ENCODE data around the gene ANKRD39. TPM values are rescaled to one million over a fixed set of nuclear protein-coding genes. Genes with fewer than 3 reads are reported as not detected.
"Not testable (repeated sequence)": the region's sequence is repeated elsewhere in the genome, so short reads cannot be mapped to it uniquely, and the experiment has no call there.

ANKRD39 gene
- total RNA-seq, 1 donor from 2014 or later, result 31.9 TPM

GRCh38 chr2:96866986-96867755 is 9.4 kb upstream of the ANKRD39 start:
- TF ChIP-seq CTCF (conservative IDR thresholded peaks at IDR 0.05; ENCODE audit: low read depth, low read length), result no peak
- no peak for DNase-seq (ENCODE audit: low read depth)
- peak overlapping the region; percentile 91 for H3K4me3 ChIP-seq (ENCODE audit: low read depth, low read length)

GRCh38 chr2:96866586-96866985 is 8.8 kb upstream of the ANKRD39 start:
- H3K4me3 ChIP-seq (ENCODE audit: low read depth, low read length), result no peak overlapping the region
- no peak for DNase-seq (ENCODE audit: low read depth)
- TF ChIP-seq CTCF (conservative IDR thresholded peaks at IDR 0.05; ENCODE audit: low read depth, low read length), result no peak

- no peak for TF ChIP-seq CTCF (conservative IDR thresholded peaks at IDR 0.05; ENCODE audit: low read depth, low read length)
- DNase-seq (ENCODE audit: low read depth), result no peak
- H3K4me3 ChIP-seq (ENCODE audit: low read depth, low read length), result no peak overlapping the region
Measured at GRCh38 chr2:96866149-96866548, 8.3 kb upstream of the ANKRD39 start.

DNA sequence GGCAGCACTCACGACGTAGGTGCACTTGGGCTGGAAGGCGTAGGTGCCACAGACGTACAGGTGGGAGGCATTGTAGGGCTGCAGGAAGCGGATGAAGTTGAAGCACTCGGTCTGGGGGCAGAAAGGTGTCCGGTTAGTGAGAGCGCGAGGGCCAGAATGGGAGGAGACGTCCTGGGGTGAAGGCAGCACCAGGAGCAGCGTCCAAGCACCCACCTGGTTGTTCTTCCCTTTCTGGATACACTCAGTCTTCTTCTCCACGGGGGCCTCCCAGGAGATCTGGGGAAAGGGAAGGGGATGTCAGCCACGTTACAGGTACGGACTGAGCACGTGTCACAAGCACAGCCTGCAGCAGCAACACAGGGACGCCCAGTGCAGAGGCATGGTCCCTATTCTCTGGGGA is 7.8 kb upstream of the ANKRD39 start:
- no peak for DNase-seq (ENCODE audit: low read depth)
- TF ChIP-seq CTCF (conservative IDR thresholded peaks at IDR 0.05; ENCODE audit: low read depth, low read length), result no peak
- no peak overlapping the region for H3K4me3 ChIP-seq (ENCODE audit: low read depth, low read length)

DNA sequence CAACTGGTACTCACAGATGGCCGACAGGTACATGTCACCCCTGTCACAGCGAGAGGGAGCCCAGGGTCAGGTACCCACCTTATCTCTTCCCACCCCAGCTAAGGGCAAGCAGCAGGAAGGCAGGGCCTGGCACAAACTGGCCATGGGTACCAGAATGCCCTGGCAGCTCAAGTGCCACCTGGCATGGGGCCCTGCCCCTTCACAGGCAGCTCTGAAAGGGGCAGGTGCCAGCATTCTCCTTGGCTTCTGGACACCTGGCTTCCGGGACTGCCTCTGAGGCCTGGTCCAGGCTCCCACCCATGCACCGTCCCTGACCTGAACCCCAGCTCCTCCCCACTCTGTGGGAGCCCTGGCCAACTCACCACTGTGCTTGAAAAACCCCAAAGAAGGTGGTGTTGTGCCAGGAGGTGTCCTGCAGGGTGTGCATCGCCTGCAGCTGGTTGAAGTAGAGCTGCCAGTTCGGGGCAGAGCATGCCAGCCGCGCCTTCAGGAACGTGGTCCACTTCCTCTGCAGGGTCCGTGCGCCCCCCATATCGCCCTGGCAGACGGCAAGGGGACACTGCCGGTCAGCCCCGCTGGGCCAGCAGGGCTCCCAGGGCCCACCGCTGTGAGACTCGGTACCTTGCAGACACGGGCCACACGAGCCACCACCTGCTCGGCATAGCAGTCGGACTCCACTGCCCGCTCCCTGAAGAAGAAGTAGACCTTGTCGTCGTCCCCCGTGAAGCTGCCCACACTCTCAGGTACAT is 6.7 kb upstream of the ANKRD39 start:
- no peak for TF ChIP-seq CTCF (conservative IDR thresholded peaks at IDR 0.05; ENCODE audit: low read depth, low read length)
- H3K4me3 ChIP-seq (ENCODE audit: low read depth, low read length), result no peak overlapping the region
- no peak for DNase-seq (ENCODE audit: low read depth)

- DNase-seq (ENCODE audit: low read depth), result no peak
- TF ChIP-seq CTCF (conservative IDR thresholded peaks at IDR 0.05; ENCODE audit: low read depth, low read length), result no peak
- H3K4me3 ChIP-seq (ENCODE audit: low read depth, low read length), result no peak overlapping the region
Measured at GRCh38 chr2:96863575-96864342, 5.9 kb upstream of the ANKRD39 start.

DNA sequence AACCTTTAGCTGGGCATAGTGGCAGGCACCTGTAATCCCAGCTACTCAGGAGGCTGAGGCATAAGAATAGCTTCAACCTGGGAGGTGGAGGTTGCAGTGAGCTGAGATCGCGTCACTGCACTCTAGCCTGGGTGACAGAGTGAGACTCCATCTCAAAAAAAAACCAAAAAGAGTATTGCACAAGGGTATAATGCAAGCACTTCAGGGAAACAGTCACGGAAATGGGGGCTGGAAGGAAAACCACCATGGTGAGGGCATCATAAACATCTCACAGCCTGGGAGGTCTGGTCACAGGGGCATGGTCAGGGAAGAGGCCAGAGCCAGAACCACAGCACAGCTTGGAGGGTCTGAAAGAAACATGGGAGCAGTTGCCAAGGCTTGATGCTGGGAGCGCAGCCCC is 5.2 kb upstream of the ANKRD39 start:
- not testable (repeated sequence) for DNase-seq (ENCODE audit: low read depth); H3K4me3 ChIP-seq (ENCODE audit: low read depth, low read length)

All from epithelial cell of proximal tubule (primary cell).